SIG-M5 treated with dmso at 0.1 percent for 504 hours (cell line): Measurements from ENCODE around the gene TNRC6A.
"Not testable (repeated sequence)": the region's sequence is repeated elsewhere in the genome, so short reads cannot be mapped to it uniquely, and the experiment has no call there.

Experiments
- DNase-seq: peaks from one replicate; lab custom pipeline; 2025; ENCODE audit not compliant: unreplicated experiment; lab: John Stamatoyannopoulos, UW

TNRC6A gene

GRCh38 chr16:24729243-24729950, at the start of gene TNRC6A:
TNRC6A (plus strand) TSS chr16:24729651; CDS start chr16:24729842, 191 bp downstream.
- peak; percentile 73 for DNase-seq

GRCh38 chr16:24681793-24682192, 47.7 kb upstream of the TNRC6A start:
- DNase-seq: peak; percentile 42

DNA sequence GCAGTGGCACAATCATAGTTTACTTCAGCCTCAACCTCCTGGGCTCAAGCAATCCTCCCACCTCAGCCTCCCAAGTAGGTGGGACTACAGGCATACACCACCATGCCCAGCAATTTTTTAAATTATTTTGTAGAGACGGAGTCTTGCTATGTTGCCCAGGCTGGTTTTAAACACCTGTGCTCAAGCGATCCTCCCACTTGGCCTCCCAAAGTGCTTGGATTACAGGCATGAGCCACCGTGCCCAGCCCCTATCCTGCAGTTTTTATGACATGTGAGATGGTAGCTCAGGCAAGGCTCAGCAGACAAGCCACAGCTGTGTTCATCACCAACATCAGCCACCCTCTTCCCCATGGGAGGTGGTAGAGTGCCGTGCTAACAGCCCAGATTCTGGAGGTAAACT, 46.2 kb upstream of the TNRC6A start:
- no peak for DNase-seq

GRCh38 chr16:24683847-24684493, 45.5 kb upstream of the TNRC6A start:
- DNase-seq: no peak

DNA sequence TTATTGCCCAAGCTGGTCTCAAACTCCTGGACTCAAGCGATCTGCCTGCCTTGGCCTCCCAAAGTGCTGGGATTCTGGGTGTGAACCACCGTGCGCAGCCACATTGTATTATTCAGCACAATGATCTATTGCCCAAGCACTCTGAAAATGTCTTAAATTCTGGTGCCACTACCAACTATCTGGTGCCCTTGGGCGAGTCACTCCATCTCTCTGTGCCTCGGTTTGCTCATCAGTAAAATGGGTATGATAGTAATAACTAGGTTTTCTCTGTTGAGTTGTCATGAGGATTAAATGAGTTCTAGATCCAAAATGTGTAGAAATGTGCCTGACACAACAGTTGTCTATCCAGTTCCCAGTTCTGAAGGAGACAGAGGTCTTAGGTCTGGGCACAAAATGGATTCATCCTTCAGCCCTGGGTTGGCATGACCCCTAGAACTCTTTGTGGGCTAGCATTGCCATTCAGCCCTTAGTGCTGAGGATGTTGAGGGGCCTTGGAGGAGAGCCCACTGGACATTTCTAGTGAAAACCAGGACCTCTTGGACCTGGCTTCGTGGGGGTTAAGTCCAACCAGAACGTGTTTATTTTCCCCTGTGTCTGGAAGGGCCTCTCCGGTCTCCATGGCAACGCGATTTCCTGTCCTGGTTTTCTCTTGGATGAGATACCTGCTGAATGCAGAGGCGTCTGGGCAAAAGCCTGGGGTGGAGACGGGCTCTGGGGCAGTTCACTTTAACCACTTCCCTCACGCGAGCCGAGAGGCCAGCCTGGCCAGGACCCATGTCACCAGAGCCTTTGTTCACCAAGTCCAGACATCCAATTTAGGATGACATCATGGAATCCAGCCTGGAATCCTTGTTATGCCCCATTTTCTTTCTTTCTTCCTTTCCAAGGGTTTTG, 43.7 kb upstream of the TNRC6A start:
- no peak for DNase-seq

DNA sequence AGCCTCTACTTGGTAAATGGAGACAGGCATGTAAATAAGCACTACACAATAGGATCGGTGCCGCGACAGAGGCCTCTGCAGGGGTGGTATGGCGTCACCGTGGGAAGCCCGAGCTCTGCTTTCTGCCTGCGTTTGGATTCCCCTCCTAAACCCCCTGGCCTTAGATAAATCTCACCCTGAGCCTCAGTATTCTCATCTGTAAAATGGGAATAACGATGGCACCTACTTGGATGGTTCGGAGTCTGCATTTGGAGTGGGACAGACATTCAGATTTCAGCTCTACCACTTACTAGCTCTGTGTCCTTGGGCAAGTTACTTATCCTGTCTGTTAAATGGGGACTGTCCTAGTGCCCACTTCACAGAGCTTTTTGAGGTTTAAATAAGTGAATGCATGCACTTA, 42.8 kb upstream of the TNRC6A start:
- DNase-seq: no peak

DNA sequence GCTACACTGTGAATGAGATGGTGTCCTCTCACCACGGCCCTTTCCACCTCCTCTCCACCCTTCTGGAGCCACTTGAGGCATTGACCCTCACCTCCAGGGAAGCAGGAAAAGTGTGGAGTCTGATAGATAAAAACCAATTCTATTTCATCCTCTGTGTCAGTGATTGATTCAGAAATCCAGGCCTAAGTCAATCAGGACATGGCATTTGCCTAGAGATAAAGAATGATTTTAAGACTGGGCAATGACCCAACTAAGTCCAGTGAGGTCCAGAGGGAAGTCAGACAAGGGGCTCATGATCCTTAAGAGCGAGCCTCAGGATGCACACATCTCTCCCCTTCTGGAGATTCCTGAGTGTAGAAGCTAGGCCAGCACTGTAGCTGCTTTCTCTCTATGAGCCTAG, 41.1 kb upstream of the TNRC6A start:
- DNase-seq: no peak

GRCh38 chr16:24689128-24689527, 40.3 kb upstream of the TNRC6A start:
- peak; percentile 23 for DNase-seq

DNA sequence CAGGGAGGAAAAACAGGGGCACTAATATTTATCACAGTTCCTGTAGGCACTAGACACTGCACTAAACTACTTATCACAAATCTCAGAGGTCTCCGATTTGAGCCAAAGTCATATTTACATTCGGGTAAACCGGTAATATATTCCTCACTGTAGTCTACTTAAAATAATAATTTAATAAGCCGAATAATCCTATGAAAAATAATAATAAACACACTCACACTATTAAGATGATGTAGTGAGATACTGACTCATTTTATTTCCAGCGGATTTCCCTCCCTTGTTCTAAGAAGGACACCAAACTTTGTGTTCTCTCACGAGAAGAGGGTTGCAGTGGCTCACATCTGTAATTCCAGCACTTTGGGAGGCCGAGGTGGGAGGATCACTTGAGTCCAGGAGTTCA, 36.6 kb upstream of the TNRC6A start:
- no peak for DNase-seq

GRCh38 chr16:24694931-24695330, 34.5 kb upstream of the TNRC6A start:
- DNase-seq: no peak

DNA sequence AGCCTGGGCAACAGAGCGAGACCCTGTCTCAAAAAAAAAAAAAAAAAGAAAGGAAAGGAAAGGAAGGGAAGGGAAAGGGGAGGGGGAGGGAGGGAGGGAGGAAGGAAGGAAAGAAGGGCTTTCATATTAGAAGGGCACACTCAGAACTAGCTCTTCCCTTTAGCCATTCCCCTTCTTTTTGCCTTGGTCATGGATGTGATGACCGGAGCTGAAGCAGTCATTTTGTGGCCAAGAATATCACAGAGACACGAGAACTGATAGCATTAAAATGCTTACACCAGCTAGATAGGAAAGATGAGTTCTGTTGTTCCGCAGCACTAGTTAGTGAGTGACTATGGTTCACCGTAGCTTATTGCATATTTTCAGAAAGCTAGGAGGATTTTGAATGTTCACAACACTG, 32.8 kb upstream of the TNRC6A start:
- no peak for DNase-seq

DNA sequence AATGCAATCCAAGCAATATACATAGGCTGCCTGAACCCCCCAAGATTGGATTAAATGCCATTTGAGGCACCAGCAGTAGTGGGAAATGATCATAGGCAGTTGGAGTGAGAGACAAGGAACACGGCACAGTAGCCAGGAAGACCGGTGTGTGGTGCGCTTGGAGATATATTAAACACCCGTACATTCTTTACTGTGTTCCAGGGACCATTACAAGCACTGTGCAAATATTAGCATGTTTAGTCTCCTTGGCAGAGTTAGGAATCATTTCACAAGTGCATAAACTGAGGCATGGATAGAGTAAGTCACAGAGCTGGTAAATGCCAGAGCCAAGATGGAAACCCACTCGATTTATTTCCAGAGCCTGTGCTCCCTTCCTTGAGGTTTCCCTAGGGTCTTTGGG, 31.1 kb upstream of the TNRC6A start:
- DNase-seq: no peak

DNA sequence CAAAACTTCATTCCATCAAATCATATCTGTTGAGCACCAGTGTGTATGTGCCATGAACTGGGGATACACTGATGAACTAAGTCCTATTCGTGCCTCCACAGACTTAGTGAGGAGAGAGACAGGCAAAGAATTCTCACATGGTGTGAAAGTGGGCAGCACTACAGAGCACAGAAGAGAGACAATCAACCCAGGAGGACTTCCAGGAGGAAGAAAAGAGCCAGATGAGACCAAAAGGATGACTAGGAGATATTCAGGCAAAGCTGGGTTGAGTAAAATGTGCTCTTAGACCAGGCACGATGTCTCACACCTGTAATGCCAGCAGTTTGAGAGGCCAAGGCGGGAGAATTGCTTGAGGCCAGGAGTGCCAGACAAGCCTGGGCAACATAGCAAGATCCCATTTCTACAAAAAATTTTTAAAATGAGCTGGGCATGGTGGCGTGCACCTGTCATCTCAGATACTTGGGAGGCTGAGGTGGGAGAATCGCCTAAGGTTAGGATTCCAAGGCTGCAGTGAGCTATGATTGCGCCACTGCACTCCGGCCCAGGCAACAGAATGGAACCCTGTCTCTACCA, 30.2 kb upstream of the TNRC6A start:
- no peak for DNase-seq

GRCh38 chr16:24700549-24701392, 28.7 kb upstream of the TNRC6A start:
- peak; percentile 28 for DNase-seq

DNA sequence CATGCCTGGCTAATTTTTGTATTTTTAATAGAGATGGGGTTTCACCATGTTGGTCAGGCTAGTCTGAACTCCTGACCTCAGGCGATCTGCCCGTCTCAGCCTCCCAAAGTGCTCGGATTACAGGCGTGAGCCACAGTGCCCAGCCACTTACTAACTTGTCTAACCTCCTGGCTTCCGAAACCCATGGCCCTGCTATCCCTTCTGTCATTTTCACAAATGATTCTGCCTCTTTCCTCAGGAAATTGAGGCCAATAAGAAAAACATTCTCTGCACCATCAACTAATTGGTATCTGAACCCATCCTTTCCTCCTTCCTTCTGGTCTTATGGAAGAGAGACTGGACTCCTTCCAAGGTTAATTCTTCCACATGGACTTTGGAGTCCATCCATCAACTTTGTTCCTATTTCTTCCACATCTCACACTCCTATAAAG, 27.9 kb upstream of the TNRC6A start:
- no peak for DNase-seq

GRCh38 chr16:24707760-24708159, 21.7 kb upstream of the TNRC6A start:
- DNase-seq: not testable (repeated sequence)

DNA sequence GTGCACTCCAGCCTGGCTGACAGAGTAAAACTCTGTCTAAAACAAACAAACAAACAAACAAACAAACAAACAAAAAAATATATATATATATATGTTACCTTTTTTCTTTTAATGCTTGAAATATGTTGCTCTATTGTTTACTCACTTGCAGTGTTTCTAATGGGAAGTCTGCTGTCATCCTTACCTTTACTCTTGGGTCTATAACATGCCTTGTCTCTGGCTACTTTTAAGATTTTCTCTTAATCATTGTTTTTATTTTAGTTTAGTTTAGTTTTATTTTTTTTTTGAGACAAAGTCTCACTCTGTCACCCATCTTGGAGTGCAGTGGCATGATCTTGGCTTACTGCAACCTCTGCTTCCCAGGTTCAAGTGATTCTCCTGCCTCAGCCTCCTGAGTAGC, 16.1 kb upstream of the TNRC6A start:
- no peak for DNase-seq

- no peak for DNase-seq
These were observed 12.0 kb upstream of the TNRC6A start for GRCh38 chr16:24717411-24717810.

DNA sequence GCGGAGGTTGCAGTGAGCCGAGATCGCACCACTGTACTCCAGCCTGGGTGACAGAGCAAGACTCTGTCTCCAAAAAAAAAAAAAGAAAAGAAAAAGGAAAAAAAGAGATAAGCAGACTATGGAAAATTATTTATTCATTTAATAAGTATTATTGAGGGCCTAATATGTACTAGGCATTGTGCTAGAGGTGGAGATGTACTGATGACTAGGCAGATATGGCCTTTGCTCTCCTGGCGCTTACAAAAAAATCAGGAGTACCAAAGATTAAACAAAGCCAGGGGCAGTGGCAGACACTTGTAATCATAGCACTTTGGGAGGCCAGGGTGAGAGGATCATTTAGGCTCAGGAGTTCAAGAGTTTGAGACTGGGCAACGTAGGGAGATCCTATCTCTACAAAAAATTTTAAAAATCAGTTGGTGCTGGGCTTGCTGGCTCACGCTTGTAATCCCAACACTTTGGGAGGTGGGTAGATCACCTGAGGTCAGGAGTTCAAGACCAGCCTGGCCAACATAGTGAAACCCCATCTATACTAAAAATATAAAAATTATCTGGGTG, 10.4 kb upstream of the TNRC6A start:
- DNase-seq: no peak

DNA sequence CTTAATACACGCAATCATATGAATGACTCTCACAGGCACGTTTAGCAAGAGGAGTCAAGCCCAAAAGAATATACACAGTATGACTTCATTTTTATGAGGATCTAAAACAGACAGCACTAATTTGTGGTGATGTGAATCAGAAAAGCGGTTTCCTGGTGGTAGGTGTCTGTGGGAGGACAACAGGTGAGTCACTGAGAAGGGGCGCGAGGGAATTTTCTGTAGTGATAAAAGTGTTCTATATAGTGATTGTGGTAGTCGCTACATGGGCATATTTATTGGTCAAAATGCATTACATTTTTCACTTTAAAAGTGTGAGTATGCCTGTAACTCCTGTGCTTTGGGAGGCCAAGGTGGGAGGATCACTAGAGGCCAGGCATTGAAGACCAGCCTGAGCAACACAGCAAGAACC, 7.6 kb upstream of the TNRC6A start:
- DNase-seq: no peak
